Thoracic aorta (tissue), 2 donors: ENCODE data around the gene CAMK1D. TPM values are rescaled to one million over a fixed set of nuclear protein-coding genes. Genes with fewer than 3 reads are reported as not detected.

ENCODE experiments used
- ATAC-seq: fragments of 150-250 bp; one replicate; pipeline ENCODE4 v1.8.0; 2017; ENCODE audit warnings: low read depth; ENCODE audit not compliant: insufficient number of reproducible peaks, low FRiP score
- DNase-seq: peaks from one replicate; pipeline ENCODE4 v3.0.0-alpha.2; 2020; ENCODE audit warnings: low spot score
- H3K27ac ChIP-seq, 2 donors: fragments of 200-600 bp; sonication (generic); 1 replicate in 1 of 2; 2 replicates in 1 of 2; pipeline ENCODE4 v1.5.1; 2016; ENCODE audit warnings: mild to moderate bottlenecking in 2 of 2, moderate library complexity in 2 of 2
- H3K27me3 ChIP-seq: fragments of 200-600 bp; sonication (generic); replicated peaks from 2 replicates; pipeline ENCODE4 v1.6.0; 2016; ENCODE audit warnings: mild to moderate bottlenecking; ENCODE audit not compliant: insufficient read depth
- H3K36me3 ChIP-seq: fragments of 200-600 bp; sonication (generic); one replicate; pipeline ENCODE4 v1.5.1; 2016
- H3K4me1 ChIP-seq, 2 donors: fragments of 200-600 bp; sonication (generic); 1 replicate in 1 of 2; 2 replicates in 1 of 2; pipeline versions ENCODE4 v1.5.1 to v1.6.0; 2016; ENCODE audit warnings: low read depth in 2 of 2, mild to moderate bottlenecking in 1 of 2; ENCODE audit not compliant: control insufficient read depth in 1 of 2
- H3K4me3 ChIP-seq: fragments of 200-600 bp; sonication (generic); 2 replicates; pipeline ENCODE4 v1.5.1; 2016; ENCODE audit warnings: mild to moderate bottlenecking
- H3K9me3 ChIP-seq: fragments of 200-600 bp; sonication (generic); 2 replicates; pipeline ENCODE4 v1.5.1; 2016
- total RNA-seq, 2 donors: library from RNA; depleted of rRNA; stranded (reverse); fragments of >200 nt; gene quantifications; one replicate each; pipeline versions ENCODE4 v1.1.0 to v1.2.3, GENCODE V29; 2016
- TF ChIP-seq, protein P1 (sequence below): fragments of 200-600 bp; sonication (generic); IDR thresholded peaks from one replicate; pipeline ENCODE4 v1.5.1; 2019; ENCODE audit warnings: antibody characterized with exemption

CAMK1D gene
- total RNA-seq, 2 donors from 2014 or later = 8.7 to 11.2 TPM

DNA sequence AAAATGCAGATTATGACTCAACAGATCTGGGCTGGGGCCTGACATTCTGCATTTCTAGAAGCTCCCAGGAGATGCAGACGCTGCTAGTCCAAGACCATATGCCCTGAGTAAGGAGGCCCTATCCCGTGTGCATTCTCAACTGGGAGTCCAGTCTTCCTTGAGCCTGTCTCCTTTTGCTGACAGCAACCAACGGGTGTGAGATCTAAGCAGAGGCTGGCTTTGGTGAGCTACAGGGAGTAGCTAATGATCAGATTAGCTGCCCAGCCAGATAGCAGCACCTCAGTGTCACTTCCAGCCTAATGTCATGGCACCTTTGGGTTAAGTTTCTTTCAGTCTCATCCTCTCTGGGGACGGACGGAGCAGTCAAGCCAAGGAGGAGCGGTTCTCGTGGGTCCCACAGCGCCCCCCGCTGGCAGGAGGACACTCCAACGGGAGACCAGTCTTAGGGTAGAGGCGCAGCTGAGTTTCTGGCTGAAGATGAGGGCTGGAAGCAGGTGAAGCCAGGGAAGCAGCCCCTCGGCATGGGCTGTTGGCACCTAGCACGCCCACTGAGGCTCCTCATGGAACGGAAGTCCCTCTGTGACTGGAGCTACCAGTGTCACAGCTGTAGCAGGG, 498.1 kb downstream of the CAMK1D start:
- DNase-seq (no peak), ATAC-seq (no peak)
- no peak overlapping the region for H3K27ac ChIP-seq

DNA sequence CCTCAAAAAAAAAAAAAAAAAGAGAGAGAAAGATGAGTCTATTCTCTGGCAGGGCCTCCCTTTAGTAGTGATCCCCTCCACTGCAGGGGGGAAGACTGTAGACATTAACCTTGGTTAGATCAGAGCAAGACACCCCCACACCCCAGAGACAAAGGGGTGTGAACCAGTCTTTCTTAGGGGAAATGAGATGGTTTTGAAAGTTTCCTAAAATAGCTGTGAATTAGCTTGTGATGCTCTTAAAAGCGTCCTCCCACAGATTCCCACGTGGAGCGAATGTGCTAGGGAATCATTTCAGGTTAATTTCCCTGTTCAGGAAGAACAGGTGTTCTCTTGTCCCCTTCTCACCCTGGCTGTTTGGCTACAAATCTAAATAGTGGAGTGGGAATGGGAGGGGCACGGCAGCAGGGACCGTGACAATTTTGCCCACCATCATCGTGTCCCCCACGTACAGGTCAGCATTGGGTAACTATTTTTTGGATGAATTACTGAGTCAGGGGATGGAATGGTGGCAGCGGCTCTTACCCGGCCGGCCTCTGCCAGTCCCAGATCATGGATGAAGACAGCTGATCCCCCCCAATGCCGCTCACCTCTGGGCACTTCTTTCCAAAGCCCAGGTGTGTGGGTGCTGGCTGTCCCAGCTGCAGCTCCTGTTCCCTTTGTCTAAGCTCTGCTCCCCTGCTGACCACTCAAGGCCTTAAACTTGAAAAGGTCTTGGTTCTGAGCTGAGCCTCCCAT, 499.3 kb downstream of the CAMK1D start:
- DNase-seq (no peak), ATAC-seq (no peak)
- no peaks in the 10 kb centered on the region for H3K36me3 ChIP-seq
- no peaks in the 10 kb centered on the region for H3K9me3 ChIP-seq
- no peak overlapping the region for H3K4me3 ChIP-seq
- H3K27me3 ChIP-seq = no peaks in the 10 kb centered on the region
- H3K4me1 ChIP-seq = peaks cover 18 to 42% of the 10 kb centered on the region in 2 donors
- no peak overlapping the region for H3K27ac ChIP-seq
- TF ChIP-seq, protein P1, sequence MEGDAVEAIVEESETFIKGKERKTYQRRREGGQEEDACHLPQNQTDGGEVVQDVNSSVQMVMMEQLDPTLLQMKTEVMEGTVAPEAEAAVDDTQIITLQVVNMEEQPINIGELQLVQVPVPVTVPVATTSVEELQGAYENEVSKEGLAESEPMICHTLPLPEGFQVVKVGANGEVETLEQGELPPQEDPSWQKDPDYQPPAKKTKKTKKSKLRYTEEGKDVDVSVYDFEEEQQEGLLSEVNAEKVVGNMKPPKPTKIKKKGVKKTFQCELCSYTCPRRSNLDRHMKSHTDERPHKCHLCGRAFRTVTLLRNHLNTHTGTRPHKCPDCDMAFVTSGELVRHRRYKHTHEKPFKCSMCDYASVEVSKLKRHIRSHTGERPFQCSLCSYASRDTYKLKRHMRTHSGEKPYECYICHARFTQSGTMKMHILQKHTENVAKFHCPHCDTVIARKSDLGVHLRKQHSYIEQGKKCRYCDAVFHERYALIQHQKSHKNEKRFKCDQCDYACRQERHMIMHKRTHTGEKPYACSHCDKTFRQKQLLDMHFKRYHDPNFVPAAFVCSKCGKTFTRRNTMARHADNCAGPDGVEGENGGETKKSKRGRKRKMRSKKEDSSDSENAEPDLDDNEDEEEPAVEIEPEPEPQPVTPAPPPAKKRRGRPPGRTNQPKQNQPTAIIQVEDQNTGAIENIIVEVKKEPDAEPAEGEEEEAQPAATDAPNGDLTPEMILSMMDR = no peak

More for the DNA sequence above, 498.1 kb downstream of the CAMK1D start:
- TF ChIP-seq, protein P1 = no peak
- Histone ChIP-seq H3K4me1 (peaks cover 18 to 42% of the 10 kb centered on the region in 2 donors), H3K27me3 (no peaks in the 10 kb centered on the region), H3K4me3 (no peak overlapping the region), H3K36me3 (no peaks in the 10 kb centered on the region), H3K9me3 (no peaks in the 10 kb centered on the region)

DNA sequence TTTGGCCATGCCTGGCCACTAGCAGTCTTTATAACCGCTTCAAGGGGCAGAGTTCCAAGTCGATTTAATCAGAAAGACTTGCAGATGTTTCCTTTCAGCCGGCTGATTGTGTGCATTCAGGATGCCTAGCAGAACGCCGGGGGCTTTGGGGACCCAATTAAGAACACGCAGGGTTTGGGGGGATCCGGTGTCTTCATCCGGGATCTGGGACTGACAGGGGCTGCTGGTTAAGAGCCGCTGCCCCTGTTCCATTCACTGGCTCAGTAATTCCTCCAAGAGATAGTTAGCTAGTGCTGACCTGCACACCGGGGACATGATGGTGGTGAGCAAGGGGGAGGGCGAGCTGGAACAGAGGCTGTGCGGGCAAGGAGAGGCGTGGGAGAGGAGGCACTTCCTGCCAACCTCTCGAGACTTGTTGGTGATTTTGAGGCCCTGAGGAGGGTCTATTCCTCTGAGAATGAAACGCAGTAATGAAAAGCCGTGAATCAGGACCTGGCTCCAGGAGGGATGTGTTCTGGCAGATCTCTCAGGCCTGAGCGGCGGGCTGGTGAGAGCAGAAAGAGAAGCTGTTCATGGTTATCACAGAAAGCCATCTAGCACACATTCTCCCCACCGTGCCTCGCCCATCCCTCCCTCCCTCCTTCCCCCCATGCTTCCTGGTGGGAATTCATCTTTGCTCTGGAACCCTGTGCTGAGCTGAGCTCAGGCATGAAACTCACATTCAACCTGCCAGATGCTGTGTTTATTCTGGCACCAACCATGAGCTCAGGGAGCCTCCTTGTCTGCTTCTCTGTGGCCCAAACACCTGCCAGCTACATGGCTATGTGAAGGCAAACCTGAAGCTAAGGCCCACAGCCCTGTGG, 500.2 kb downstream of the CAMK1D start:
- Histone ChIP-seq H3K4me3 (peak overlapping the region; percentile 27), H3K9me3 (no peaks in the 10 kb centered on the region), H3K4me1 (peaks cover 15 to 36% of the 10 kb centered on the region in 2 donors), H3K27ac (no peak overlapping the region), H3K36me3 (no peaks in the 10 kb centered on the region), H3K27me3 (no peaks in the 10 kb centered on the region)
- TF ChIP-seq, protein P1 = no peak
- no peak for ATAC-seq
- no peak for DNase-seq

DNA sequence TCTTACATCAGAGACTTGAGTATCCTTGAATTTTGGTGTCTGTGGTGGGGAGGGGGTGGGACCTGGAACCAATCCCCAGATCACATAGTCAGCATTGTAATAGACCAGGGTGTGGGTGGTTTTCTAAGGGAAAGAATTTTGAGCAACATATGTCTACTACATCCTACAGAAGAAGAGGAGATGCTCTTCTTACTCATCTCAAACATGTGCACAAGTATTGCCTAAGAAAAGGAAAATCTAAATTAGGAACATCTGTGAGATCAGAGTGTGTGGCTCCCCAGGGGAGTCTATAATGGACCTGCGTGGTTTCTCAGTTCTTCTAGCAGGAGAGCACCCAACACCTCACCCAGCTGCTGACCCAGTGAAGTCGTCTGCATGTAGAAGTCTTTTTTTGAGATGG, 503.3 kb downstream of the CAMK1D start:
- no peaks in the 10 kb centered on the region for H3K27me3 ChIP-seq
- no peaks in the 10 kb centered on the region for H3K36me3 ChIP-seq
- ATAC-seq (no peak), DNase-seq (no peak)
- no peaks in the 10 kb centered on the region for H3K9me3 ChIP-seq
- TF ChIP-seq, protein P1 = no peak
- no peak overlapping the region for H3K27ac ChIP-seq
- H3K4me1 ChIP-seq = peaks cover 6 to 17% of the 10 kb centered on the region in 2 donors
- no peak overlapping the region for H3K4me3 ChIP-seq

DNA sequence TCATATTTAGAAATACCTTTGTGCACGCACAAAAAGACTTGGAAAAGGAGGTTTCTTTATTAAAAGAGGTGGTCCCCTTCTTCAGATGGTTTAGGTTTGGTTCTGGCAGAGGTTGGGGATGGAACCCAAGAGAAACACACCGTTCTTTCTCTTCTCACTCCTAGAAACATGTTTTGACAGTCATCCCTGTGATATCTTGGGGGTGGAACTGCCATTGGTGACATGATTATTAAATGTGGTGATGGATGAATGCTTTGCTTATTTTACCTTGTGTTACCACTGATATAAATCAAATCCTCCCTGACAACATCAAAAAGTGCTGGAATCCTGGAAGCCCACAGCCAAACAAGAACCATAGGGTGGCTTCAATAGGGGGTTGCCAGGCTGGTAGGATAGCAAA, 505.6 kb downstream of the CAMK1D start:
- DNase-seq (no peak), ATAC-seq (no peak)
- Histone ChIP-seq H3K4me3 (no peak overlapping the region), H3K27ac (no peak overlapping the region), H3K27me3 (no peaks in the 10 kb centered on the region), H3K9me3 (no peaks in the 10 kb centered on the region), H3K36me3 (no peaks in the 10 kb centered on the region), H3K4me1 (peaks cover 0 to 4% of the 10 kb centered on the region in 2 donors)
- TF ChIP-seq, protein P1 = no peak
